ENCODE measurements around the gene FARSA.
"Not testable (repeated sequence)": the region's sequence is repeated elsewhere in the genome, so short reads cannot be mapped to it uniquely, and the experiment has no call there.

Gene FARSA

GRCh38 chr19:12933287-12934072 is at the start of gene FARSA:
FARSA (minus strand) TSS chr19:12933711; CDS start chr19:12933696, 15 bp downstream.
- peak; percentile 76 to 79 for DNase-seq

- no peak for DNase-seq
Observed at GRCh38 chr19:12983091-12983490, 49.6 kb upstream of the FARSA start.

- DNase-seq: no peak
Observed at GRCh38 chr19:12982648-12983047, 49.1 kb upstream of the FARSA start.

GRCh38 chr19:12979974-12980373 is 46.5 kb upstream of the FARSA start:
- DNase-seq: no peak

GRCh38 chr19:12976109-12976508 is 42.6 kb upstream of the FARSA start:
- not testable (repeated sequence) for DNase-seq

GRCh38 chr19:12975221-12975741 is 41.8 kb upstream of the FARSA start:
- no peak for DNase-seq

GRCh38 chr19:12974301-12975220 is 41.0 kb upstream of the FARSA start:
- no peak for DNase-seq

- DNase-seq: no peak
Observed at GRCh38 chr19:12973236-12973635, 39.7 kb upstream of the FARSA start.

GRCh38 chr19:12970070-12970820 is 36.7 kb upstream of the FARSA start:
- no peak for DNase-seq

- no peak for DNase-seq
Observed at GRCh38 chr19:12969292-12969988, 35.9 kb upstream of the FARSA start, which contains the start of gene DAND5. DAND5 (plus strand) TSS chr19:12969576; CDS start chr19:12969661, 85 bp downstream.

- no peak for DNase-seq
Observed at GRCh38 chr19:12967907-12968306, 34.4 kb upstream of the FARSA start.

GRCh38 chr19:12965812-12966135 is 32.3 kb upstream of the FARSA start:
- no peak for DNase-seq

GRCh38 chr19:12965017-12965811 is 31.7 kb upstream of the FARSA start:
- DNase-seq: peak; percentile 54 to 63

GRCh38 chr19:12959481-12959880 is 26.0 kb upstream of the FARSA start:
- DNase-seq: no peak

- not testable (repeated sequence) for DNase-seq
Observed at GRCh38 chr19:12957389-12957952, 24.0 kb upstream of the FARSA start.

- peak; percentile 40 to 45 for DNase-seq
Observed at GRCh38 chr19:12956446-12957388, 23.2 kb upstream of the FARSA start, which contains the start of gene GADD45GIP1. GADD45GIP1 (minus strand) TSS chr19:12957223; CDS start chr19:12957212, 11 bp downstream.

- no peak for DNase-seq
Observed at GRCh38 chr19:12955996-12956395, 22.5 kb upstream of the FARSA start.

GRCh38 chr19:12955575-12955974 is 22.1 kb upstream of the FARSA start:
- DNase-seq: not testable (repeated sequence)

GRCh38 chr19:12954612-12954962 is 21.1 kb upstream of the FARSA start:
- no peak for DNase-seq
